Endothelial cell of umbilical vein (primary cell): ENCODE data around the gene ZNF774. TPM values are rescaled to one million over a fixed set of nuclear protein-coding genes. Genes with fewer than 3 reads are reported as not detected.
"Not testable (repeated sequence)": the region's sequence is repeated elsewhere in the genome, so short reads cannot be mapped to it uniquely, and the experiment has no call there.

Experiments used
- BruUV-seq: library from RNA; stranded (reverse); fragments of 400-500 nt; replicated peaks from 2 replicates; lab custom pipeline; 2021; lab: Mats Ljungman, UMichigan
- CTCF ChIA-PET: fragments of 300-600, 350-600 bp; sonication (Branson Sonifier 250); formaldehyde crosslinking; loops from one replicate; lab custom pipeline; 2021; ENCODE audit warnings: antibody characterized with exemption, inconsistent platforms; lab: Charles Lee
- POLR2A ChIA-PET: fragments of 300-600, 350-600 bp; sonication (Branson Sonifier 250); formaldehyde crosslinking; loops from one replicate; lab custom pipeline; 2021; ENCODE audit warnings: antibody characterized with exemption, inconsistent platforms; lab: Charles Lee
- DNase-seq: peaks from one replicate; pipeline ENCODE4 v3.0.0-alpha.2; 2011; ENCODE audit warnings: low read depth, low spot score
- FAIRE-seq: peaks from 2 replicates; lab custom pipeline; 2011; peaks lifted over from hg19 to GRCh38; lab: Jason Lieb, UNC
- H2AFZ ChIP-seq: 2 replicates; pipeline ENCODE4 v1.6.0; 2012; ENCODE audit warnings: low read depth, low read length, control low read depth, inconsistent platforms
- H3K27ac ChIP-seq: 2 replicates; pipeline ENCODE4 v1.5.1; 2011; ENCODE audit warnings: low read depth, mild to moderate bottlenecking, control low read depth, low read length, moderate library complexity; ENCODE audit not compliant: insufficient read depth
- H3K27me3 ChIP-seq, 2 experiments: 2 replicates each; pipeline versions ENCODE4 v1.6.0 to v1.6.1; 2011; ENCODE audit warnings: low read length in 2 of 2, mixed read lengths in 1 of 2; ENCODE audit not compliant: control insufficient read depth in 2 of 2, insufficient read depth in 2 of 2
- H3K36me3 ChIP-seq, 2 experiments: 2 replicates in 1 of 2; 3 replicates in 1 of 2; pipeline ENCODE4 v1.5.1; 2011; ENCODE audit warnings: low read length in 2 of 2, mild to moderate bottlenecking in 1 of 2, moderate library complexity in 1 of 2; ENCODE audit not compliant: control insufficient read depth in 2 of 2, insufficient read depth in 2 of 2; ENCODE audit errors: extremely low read depth in 1 of 2
- H3K4me1 ChIP-seq: 3 replicates; pipeline ENCODE4 v1.5.1; 2011; ENCODE audit warnings: mild to moderate bottlenecking, low read length; ENCODE audit not compliant: control insufficient read depth, insufficient read depth; ENCODE audit errors: extremely low read depth
- H3K4me2 ChIP-seq: 2 replicates; pipeline ENCODE4 v1.6.1; 2011; ENCODE audit warnings: low read length, control low read depth, mixed read lengths; ENCODE audit not compliant: insufficient read depth
- H3K4me3 ChIP-seq, 3 experiments: fragments of 200-600 bp in 1 of 3; sonication (generic), shearing (Covaris generic) in 1 of 3; replicated peaks in 1 of 3; 2 replicates each; pipeline ENCODE4 v1.5.1; 2011 to 2016; ENCODE audit warnings: control low read depth in 3 of 3, low read length in 3 of 3, mild to moderate bottlenecking in 2 of 3, inconsistent platforms in 1 of 3, low read depth in 1 of 3, moderate library complexity in 1 of 3; ENCODE audit not compliant: insufficient read depth in 1 of 3
- H3K79me2 ChIP-seq: 2 replicates; pipeline ENCODE4 v1.6.0; 2012; ENCODE audit warnings: low read length, inconsistent platforms; ENCODE audit not compliant: control insufficient read depth, insufficient read depth
- H3K9ac ChIP-seq: replicated peaks from 2 replicates; pipeline ENCODE3; 2011; ENCODE audit warnings: low read length, control low read depth; ENCODE audit not compliant: insufficient read depth; ENCODE audit errors: extremely low read depth
- H3K9me1 ChIP-seq: replicated peaks from 3 replicates; pipeline ENCODE4 v1.6.0; 2011; ENCODE audit warnings: mild to moderate bottlenecking, low read length; ENCODE audit not compliant: control insufficient read depth, insufficient read depth; ENCODE audit errors: extremely low read depth
- H3K9me3 ChIP-seq: replicated peaks from 2 replicates; pipeline ENCODE4 v1.5.1; 2012; ENCODE audit warnings: low read length, inconsistent platforms; ENCODE audit not compliant: control insufficient read depth, insufficient read depth
- H4K20me1 ChIP-seq: replicated peaks from 2 replicates; pipeline ENCODE3; 2011; ENCODE audit warnings: mild to moderate bottlenecking, low read length; ENCODE audit not compliant: control insufficient read depth, insufficient read depth; ENCODE audit errors: extremely low read depth
- FOS ChIP-seq: IDR thresholded peaks from 2 replicates; pipeline ENCODE4 v1.6.1; 2011; ENCODE audit warnings: mild to moderate bottlenecking, low read length, moderate library complexity, borderline replicate concordance; ENCODE audit not compliant: insufficient read depth
- GATA2 ChIP-seq: IDR thresholded peaks from 2 replicates; pipeline ENCODE4 v1.7.0; 2011; ENCODE audit warnings: low read depth, mild to moderate bottlenecking, moderate library complexity, mixed read lengths, low read length; ENCODE audit not compliant: insufficient read length, insufficient read depth
- JUN ChIP-seq: IDR thresholded peaks from 2 replicates; pipeline ENCODE4 v1.6.1; 2011; ENCODE audit warnings: borderline replicate concordance, low read depth; ENCODE audit not compliant: insufficient read length, insufficient read depth
- MYC ChIP-seq: IDR thresholded peaks from one replicate; pipeline ENCODE4 v1.6.1; 2011; ENCODE audit warnings: mild to moderate bottlenecking, low read depth, low read length
- POLR2A ChIP-seq: IDR thresholded peaks from 2 replicates; pipeline ENCODE4 v1.6.1; 2012; ENCODE audit warnings: low read depth, mild to moderate bottlenecking, control low read depth, low read length
- dilution Hi-C: fragments of 300-500 bp; cut with MboI; formaldehyde crosslinking; loops from one replicate; pipeline ENCODE4 v1.15.0; 2019; ENCODE audit warnings: low sequenced_read_pairs; ENCODE audit not compliant: extremely low pct_ligation_motif_present
- intact Hi-C: fragments of 100-400 bp; cut with micrococcal nuclease; formaldehyde crosslinking; loops from one replicate; pipeline ENCODE4 v1.10.0; 2022
- polyA plus RNA-seq, 4 experiments: library from polyadenylated mRNA; depleted of rRNA in 3 of 4; stranded (reverse) in 3 of 4; unstranded in 1 of 4; fragments of >200 nt; gene quantifications; 2 replicates each; pipeline versions ENCODE4 v1.2.1 to v1.2.3, GENCODE V29; 2011 to 2012; ENCODE audit warnings: missing spikeins in 1 of 4
- small RNA-seq: library from RNA; depleted of rRNA; stranded (forward); fragments of <200 nt; gene quantifications from one replicate; pipeline ENCODE3, GENCODE V24; 2012; ENCODE audit warnings: low replicate concordance, low read depth; ENCODE audit not compliant: insufficient read depth, insufficient read length
- total RNA-seq: library from RNA; stranded (reverse); gene quantifications from 2 replicates; pipeline ENCODE4 v1.2.3, GENCODE V29; 2021
- TF ChIP-seq, protein P1 (sequence below): IDR thresholded peaks from 2 replicates; pipeline ENCODE4 v1.6.1; 2011; ENCODE audit not compliant: insufficient read depth, insufficient read length

The ZNF774 gene
- total and polyA plus RNA-seq, 2 donors (not counting 3 experiments of a cell fraction or from before 2014, with no cell fraction given) = 0.98 to 2.6 TPM

DNA sequence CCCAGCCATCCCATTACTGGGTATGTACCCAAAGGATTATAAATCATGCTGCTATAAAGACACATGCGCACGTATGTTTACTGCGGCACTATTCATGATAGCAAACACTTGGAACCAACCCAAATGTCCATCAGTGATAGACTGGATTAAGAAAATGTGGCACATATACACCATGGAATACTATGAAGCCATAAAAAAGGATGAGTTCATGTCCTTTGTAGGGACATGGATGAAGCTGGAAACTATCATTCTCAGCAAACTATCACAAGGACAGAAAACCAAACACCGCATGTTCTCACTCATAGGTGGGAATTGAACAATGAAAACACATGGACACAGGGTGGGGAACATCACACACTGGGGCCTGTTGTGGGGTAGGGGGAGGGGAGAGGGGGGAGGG, 58.2 kb downstream of the ZNF774 start:
- H2AFZ ChIP-seq, H3K36me3 ChIP-seq, H3K9me1 ChIP-seq, dilution Hi-C loops, H3K27me3 ChIP-seq, H3K4me3 ChIP-seq, H3K4me2 ChIP-seq, BruUV-seq, H3K9ac ChIP-seq, H3K9me3 ChIP-seq, POLR2A ChIA-PET, CTCF ChIA-PET, DNase-seq, H3K27ac ChIP-seq, FAIRE-seq, intact Hi-C loops: not testable (repeated sequence)
- Histone ChIP-seq H3K79me2 (peaks cover 84% of the 10 kb centered on the region), H3K4me1 (peaks cover 63% of the 10 kb centered on the region), H4K20me1 (peaks cover 16% of the 10 kb centered on the region)

DNA sequence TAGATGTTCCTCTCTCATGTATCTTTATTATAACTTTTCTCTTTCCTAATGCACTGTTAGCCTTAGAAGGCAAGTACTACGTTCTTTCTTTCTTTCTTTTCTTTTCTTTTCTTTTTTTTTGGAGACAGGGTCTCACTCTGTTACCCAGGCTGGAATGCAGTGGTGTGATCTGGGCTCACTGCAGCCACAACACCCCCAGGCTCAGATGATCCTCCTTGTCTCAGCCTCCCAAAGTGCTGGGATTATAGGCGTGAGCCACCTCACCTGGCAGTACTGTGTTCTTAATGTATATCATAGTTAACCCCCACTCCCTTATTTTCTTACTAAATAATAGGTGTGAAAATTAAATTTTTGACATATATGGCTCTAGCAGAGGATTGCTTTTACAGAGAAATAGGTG, 59.1 kb downstream of the ZNF774 start:
- TF ChIP-seq MYC (no peak), JUN (no peak), POLR2A (no peak), FOS (no peak), GATA2 (no peak)
- TF ChIP-seq, protein P1, sequence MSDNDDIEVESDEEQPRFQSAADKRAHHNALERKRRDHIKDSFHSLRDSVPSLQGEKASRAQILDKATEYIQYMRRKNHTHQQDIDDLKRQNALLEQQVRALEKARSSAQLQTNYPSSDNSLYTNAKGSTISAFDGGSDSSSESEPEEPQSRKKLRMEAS = no peak
- H3K9me1 ChIP-seq = no peaks in the 10 kb centered on the region
- no TSS peak for BruUV-seq
- H3K79me2 ChIP-seq = peaks cover 83% of the 10 kb centered on the region
- H3K27me3 ChIP-seq = no peaks in the 10 kb centered on the region
- H3K27ac ChIP-seq = no peak overlapping the region
- H3K4me3 ChIP-seq = no peak overlapping the region
- H3K9me3 ChIP-seq = no peaks in the 10 kb centered on the region
- intact Hi-C loops (no loop called here), dilution Hi-C loops (no loop called here)
- H3K9ac ChIP-seq = no peak overlapping the region
- no peak for FAIRE-seq
- CTCF ChIA-PET = no interaction called here
- H3K4me1 ChIP-seq = peaks cover 55% of the 10 kb centered on the region
- H3K4me2 ChIP-seq = no peak overlapping the region
- no peaks in the 10 kb centered on the region for H3K36me3 ChIP-seq
- POLR2A ChIA-PET = no interaction called here
- H2AFZ ChIP-seq = no peak overlapping the region
- H4K20me1 ChIP-seq = peaks cover 14% of the 10 kb centered on the region
- no peak for DNase-seq

Small RNA genes lying within 50 kb of the gene (small RNA-seq; reads per million reads assigned to genes)
- not detected for gene NDUFA3P4

Other genes with a start within 250 kb of the ZNF774 start
- gene IDH2, start 249.8 kb upstream of the ZNF774 start, total RNA-seq = 127 and 133 TPM in 2 replicates
- gene IDH2, start 249.8 kb upstream of the ZNF774 start, polyA plus RNA-seq = 123 and 137 TPM in 2 replicates
- gene SEMA4B, start 151.0 kb upstream of the ZNF774 start, total RNA-seq = 7.1 and 7.8 TPM in 2 replicates
- 6.1 and 7.5 TPM in 2 replicates for gene SEMA4B, start 151.0 kb upstream of the ZNF774 start, polyA plus RNA-seq
- 58.3 and 61.0 TPM in 2 replicates for gene CIB1, start 118.3 kb upstream of the ZNF774 start, total RNA-seq
- 105 and 137 TPM in 2 replicates for gene CIB1, start 118.3 kb upstream of the ZNF774 start, polyA plus RNA-seq
- gene GDPGP1, start 118.1 kb upstream of the ZNF774 start, total RNA-seq = 4.4 and 7.2 TPM in 2 replicates
- gene GDPGP1, start 118.1 kb upstream of the ZNF774 start, polyA plus RNA-seq = 4.8 and 6.0 TPM in 2 replicates
- gene TTLL13, start 102.7 kb upstream of the ZNF774 start, total RNA-seq = not detected in 2 replicates
- 0.04 and 0.05 TPM in 2 replicates for gene TTLL13, start 102.7 kb upstream of the ZNF774 start, polyA plus RNA-seq
- 56.5 and 60.7 TPM in 2 replicates for gene NGRN, start 86.6 kb upstream of the ZNF774 start, total RNA-seq
- gene NGRN, start 86.6 kb upstream of the ZNF774 start, polyA plus RNA-seq = 25.7 and 28.9 TPM in 2 replicates
- gene IQGAP1, start 36.0 kb downstream of the ZNF774 start, total RNA-seq = 244 and 258 TPM in 2 replicates
- gene IQGAP1, start 36.0 kb downstream of the ZNF774 start, polyA plus RNA-seq = 82.2 and 84.7 TPM in 2 replicates
- gene CRTC3, start 177.6 kb downstream of the ZNF774 start, total RNA-seq = 25.9 and 26.4 TPM in 2 replicates
- gene CRTC3, start 177.6 kb downstream of the ZNF774 start, polyA plus RNA-seq = 15.3 and 16.2 TPM in 2 replicates